SIG-M5 treated with dmso at 0.1 percent for 504 hours (cell line): ENCODE measurements around the gene SLC25A31.

Experiments used
- DNase-seq: peaks from one replicate; lab custom pipeline; 2025; ENCODE audit not compliant: unreplicated experiment; lab: John Stamatoyannopoulos, UW

The SLC25A31 gene

GRCh38 chr4:127730142-127730913 is at the start of gene SLC25A31:
Gene SLC25A31 (plus strand): TSS chr4:127730400. CDS start chr4:127730546, 146 bp downstream.
- no peak for DNase-seq

- DNase-seq = no peak
Measured at GRCh38 chr4:127685292-127685691, 44.9 kb upstream of the SLC25A31 start.

GRCh38 chr4:127686658-127687057 is 43.5 kb upstream of the SLC25A31 start:
- DNase-seq = no peak

- no peak for DNase-seq
Measured at GRCh38 chr4:127687580-127687979, 42.6 kb upstream of the SLC25A31 start.

GRCh38 chr4:127698789-127699200 is 31.4 kb upstream of the SLC25A31 start:
- DNase-seq = peak; percentile 89

GRCh38 chr4:127708985-127709384 is 21.2 kb upstream of the SLC25A31 start:
- peak; percentile 5 for DNase-seq

- DNase-seq = no peak
Measured at GRCh38 chr4:127709456-127709855, 20.7 kb upstream of the SLC25A31 start.

- no peak for DNase-seq
Measured at GRCh38 chr4:127731406-127731805, 1.2 kb downstream of the SLC25A31 start.

- DNase-seq = peak; percentile 46
Measured at GRCh38 chr4:127732623-127733328, 2.6 kb downstream of the SLC25A31 start.

GRCh38 chr4:127734976-127735375 is 4.8 kb downstream of the SLC25A31 start:
- DNase-seq = no peak

GRCh38 chr4:127737295-127737694 is 7.1 kb downstream of the SLC25A31 start:
- no peak for DNase-seq

GRCh38 chr4:127741247-127741646 is 11.0 kb downstream of the SLC25A31 start:
- no peak for DNase-seq

- no peak for DNase-seq
Measured at GRCh38 chr4:127747883-127748282, 17.7 kb downstream of the SLC25A31 start.

- no peak for DNase-seq
Measured at GRCh38 chr4:127748957-127749356, 18.8 kb downstream of the SLC25A31 start.

GRCh38 chr4:127756906-127757305 is 26.7 kb downstream of the SLC25A31 start:
- DNase-seq = no peak

GRCh38 chr4:127759228-127759820 is 29.1 kb downstream of the SLC25A31 start:
- DNase-seq = peak; percentile 15

GRCh38 chr4:127759893-127760292 is 29.7 kb downstream of the SLC25A31 start:
- DNase-seq = no peak

- no peak for DNase-seq
Measured at GRCh38 chr4:127771535-127772275, 41.5 kb downstream of the SLC25A31 start.

GRCh38 chr4:127772769-127773671 is 42.8 kb downstream of the SLC25A31 start:
- no peak for DNase-seq

GRCh38 chr4:127775843-127776242 is 45.6 kb downstream of the SLC25A31 start:
- no peak for DNase-seq
